K562 (cell line): ENCODE data around the gene ZNF593OS. TPM values are rescaled to one million over a fixed set of nuclear protein-coding genes. Genes with fewer than 3 reads are reported as not detected.

ENCODE experiments used
- ATAC-seq: fragments of 200-7000 bp; cut with Tn5 transposase; 3 replicates; pipeline ENCODE4 v1.9.1; 2020; ENCODE audit warnings: moderate library complexity
- BruUV-seq: library from RNA; stranded (reverse); fragments of 400-500 nt; replicated peaks from 2 replicates; lab custom pipeline; 2021; lab: Mats Ljungman, UMichigan
- CTCF ChIA-PET: fragments of 300-600 bp; formaldehyde crosslinking; extraction: SDS; loops from one replicate; lab custom pipeline; 2021; ENCODE audit warnings: low intra/inter-chr PET ratio; lab: Yijun Ruan, JAX
- POLR2A ChIA-PET: fragments of 300-600, 350-650 bp; sonication (Branson Sonifier 250); formaldehyde crosslinking; extraction: SDS; loops from one replicate; lab custom pipeline; 2021; ENCODE audit warnings: antibody characterized with exemption, inconsistent platforms; lab: Yijun Ruan, JAX
- DNase-seq, 4 experiments: peaks; one replicate each; pipeline versions ENCODE4 v3.0.0 to v3.0.0-alpha.2; 2011 to 2018; ENCODE audit warnings: low spot score in 3 of 4, mixed read lengths in 3 of 4; ENCODE audit errors: extremely low read depth in 1 of 4
- FAIRE-seq: peaks from 2 replicates; lab custom pipeline; 2011; peaks lifted over from hg19 to GRCh38; lab: Jason Lieb, UNC
- H2AFZ ChIP-seq: 2 replicates; pipeline ENCODE4 v1.6.0; 2011; ENCODE audit warnings: low read depth, low read length, control low read depth, inconsistent platforms
- H3K27ac ChIP-seq: fragments of 200-600 bp; 3 replicates; pipeline ENCODE4 v1.8.0; 2011; ENCODE audit warnings: low read depth, mild to moderate bottlenecking, control low read depth, inconsistent platforms, low read length, moderate library complexity, mixed read lengths; ENCODE audit errors: extremely low read depth
- H3K27me3 ChIP-seq, 2 experiments: fragments of 300-600 bp in 1 of 2; 2 replicates in 1 of 2; 3 replicates in 1 of 2; pipeline versions ENCODE4 v1.6.0 to v1.8.0; 2011; ENCODE audit warnings: inconsistent platforms in 2 of 2, low read length in 2 of 2, mild to moderate bottlenecking in 1 of 2, mixed read lengths in 1 of 2, moderate library complexity in 1 of 2; ENCODE audit not compliant: control insufficient read depth in 2 of 2, insufficient read depth in 2 of 2
- H3K36me3 ChIP-seq: fragments of 300-600 bp; 3 replicates; pipeline ENCODE4 v1.8.0; 2011; ENCODE audit warnings: mild to moderate bottlenecking, low read length, inconsistent platforms; ENCODE audit not compliant: control insufficient read depth, insufficient read depth
- H3K4me1 ChIP-seq, 2 experiments: fragments of 200-600 bp in 1 of 2; replicated peaks in 1 of 2; 2 replicates in 1 of 2; 3 replicates in 1 of 2; pipeline versions ENCODE4 v1.5.1 to v1.8.0; 2011; ENCODE audit warnings: inconsistent platforms in 2 of 2, low read length in 2 of 2, mild to moderate bottlenecking in 1 of 2, mixed read lengths in 1 of 2, moderate library complexity in 1 of 2; ENCODE audit not compliant: control insufficient read depth in 2 of 2, insufficient read depth in 2 of 2
- H3K4me2 ChIP-seq: 2 replicates; pipeline ENCODE4 v1.6.1; 2011; ENCODE audit warnings: low read length, control low read depth, inconsistent platforms, mixed read lengths; ENCODE audit not compliant: insufficient read depth
- H3K4me3 ChIP-seq: fragments of 200-600 bp; sonication (generic), shearing (Covaris generic); 2 replicates; pipeline ENCODE4 v1.5.1; 2016; ENCODE audit warnings: control low read depth, inconsistent platforms
- H3K79me2 ChIP-seq: fragments of 200-600 bp; 3 replicates; pipeline ENCODE4 v1.8.0; 2011; ENCODE audit warnings: low read length, inconsistent platforms; ENCODE audit not compliant: control insufficient read depth, insufficient read depth
- H3K9ac ChIP-seq, 2 experiments: 2 replicates each; pipeline versions ENCODE4 v1.6.0 to v1.6.1; 2011; ENCODE audit warnings: low read depth in 2 of 2, low read length in 2 of 2, control low read depth in 1 of 2, inconsistent platforms in 1 of 2, mild to moderate bottlenecking in 1 of 2, mixed read lengths in 1 of 2; ENCODE audit not compliant: insufficient read depth in 1 of 2
- H3K9me1 ChIP-seq: one replicate; pipeline ENCODE4 v1.6.0; 2011; ENCODE audit warnings: inconsistent platforms, mild to moderate bottlenecking, low read length, moderate library complexity; ENCODE audit not compliant: control insufficient read depth, insufficient read depth
- H3K9me3 ChIP-seq: replicated peaks from 2 replicates; pipeline ENCODE4 v1.5.1; 2011; ENCODE audit warnings: low read depth, low read length, inconsistent platforms; ENCODE audit not compliant: control insufficient read depth, insufficient read depth
- H4K20me1 ChIP-seq: replicated peaks from 2 replicates; pipeline ENCODE4 v1.6.1; 2011; ENCODE audit warnings: low read length, inconsistent platforms, mixed read lengths; ENCODE audit not compliant: control insufficient read depth, insufficient read depth
- BRCA1 ChIP-seq, 2 experiments: fragments of 450-650 bp in 1 of 2; sonication (generic) in 1 of 2; formaldehyde crosslinking in 1 of 2; IDR thresholded peaks; 2 replicates each; pipeline versions ENCODE4 v1.5.0 to v1.6.1; 2017 to 2020; ENCODE audit warnings: mild to moderate bottlenecking in 1 of 2, missing genetic modification reagents in 1 of 2
- CGGBP1 ChIP-seq: fragments of 250-450 bp; sonication (Bioruptor Pico); IDR thresholded peaks from 2 replicates; pipeline ENCODE4 v1.9.0; 2021; ENCODE audit warnings: mild to moderate bottlenecking
- CREM ChIP-seq: IDR thresholded peaks from 2 replicates; pipeline ENCODE4 v1.6.1; 2014; ENCODE audit warnings: antibody characterized with exemption, low read depth
- EP400 ChIP-seq: fragments of 450-650 bp; IDR thresholded peaks from 2 replicates; pipeline ENCODE4 v1.6.1; 2017; ENCODE audit warnings: antibody characterized with exemption, mild to moderate bottlenecking, moderate library complexity
- ETV5 ChIP-seq: sonication (generic); formaldehyde crosslinking; IDR thresholded peaks from 2 replicates; pipeline ENCODE4 v1.4.0; 2020; ENCODE audit warnings: low read depth, mild to moderate bottlenecking, missing genetic modification reagents
- HMG20B ChIP-seq: fragments of 250-450 bp; sonication (Bioruptor Pico); IDR thresholded peaks from 2 replicates; pipeline ENCODE4 v1.5.0; 2021; ENCODE audit warnings: mild to moderate bottlenecking
- SIX5 ChIP-seq, 2 experiments: IDR thresholded peaks; 2 replicates each; pipeline ENCODE4 v1.6.1; 2011; ENCODE audit warnings: low read length in 2 of 2, borderline replicate concordance in 1 of 2, low read depth in 1 of 2, mild to moderate bottlenecking in 1 of 2, moderate library complexity in 1 of 2; ENCODE audit not compliant: insufficient read depth in 1 of 2
- SMAD2 ChIP-seq: fragments of 150-350 bp; IDR thresholded peaks from 2 replicates; pipeline ENCODE4 v1.6.1; 2014; ENCODE audit warnings: low read depth, mild to moderate bottlenecking, low read length
- SREBF2 ChIP-seq: sonication (generic); formaldehyde crosslinking; IDR thresholded peaks from 2 replicates; pipeline ENCODE4 v1.4.0; 2020; ENCODE audit warnings: mild to moderate bottlenecking, missing genetic modification reagents
- TFAP4 ChIP-seq: sonication (generic); formaldehyde crosslinking; IDR thresholded peaks from 2 replicates; pipeline ENCODE4 v1.8.0; 2022; ENCODE audit warnings: missing genetic modification reagents, mild to moderate bottlenecking, moderate library complexity, borderline replicate concordance
- WHSC1 ChIP-seq: IDR thresholded peaks from one replicate; pipeline ENCODE4 v1.6.1; 2012; ENCODE audit warnings: low read length, control low read depth, inconsistent platforms
- ZBTB7A ChIP-seq: IDR thresholded peaks from 2 replicates; pipeline ENCODE4 v1.6.1; 2011; ENCODE audit warnings: low read depth, mild to moderate bottlenecking, low read length, moderate library complexity, borderline replicate concordance; ENCODE audit not compliant: control insufficient read depth
- ZEB2 ChIP-seq: fragments of 450-650 bp; IDR thresholded peaks from 2 replicates; pipeline ENCODE4 v1.6.1; 2016
- ZNF592 ChIP-seq: fragments of 450-650 bp; IDR thresholded peaks from 2 replicates; pipeline ENCODE4 v1.6.1; 2017; ENCODE audit warnings: antibody characterized with exemption, mild to moderate bottlenecking
- WGBS: fragments of 100-300 bp; shearing (Covaris generic); methylation state at CpG from one replicate; pipeline ENCODE4 v1.1.6; 2016; ENCODE audit warnings: low coverage, mixed read lengths; ENCODE audit not compliant: insufficient coverage; ENCODE audit errors: missing lambda C conversion rate; 5-methylcytosine and 5-hydroxymethylcytosine counted together
- in situ Hi-C: fragments of 300-500 bp; cut with MboI; formaldehyde crosslinking; loops from 4 replicates; pipeline ENCODE4 v1.15.0; 2018; ENCODE audit warnings: inconsistent platforms, mixed read lengths
- intact Hi-C: fragments of 100-400 bp; cut with micrococcal nuclease; formaldehyde crosslinking; loops from 2 replicates; pipeline ENCODE4 v1.14.2; 2022
- polyA plus RNA-seq, 8 experiments: library from polyadenylated mRNA; depleted of rRNA in 4 of 8; stranded (reverse) in 5 of 8; unstranded in 3 of 8; fragments of >200 nt; fragmentation: Nextera tagmentation in 2 of 8; fragmentation: Illumina TruSeq in 1 of 8; extraction: Ambion mirVana in 2 of 8; extraction: Trizol in 1 of 8; gene quantifications; 2 replicates each; pipeline versions ENCODE4 v1.2.1 to v1.2.3, GENCODE V29; 2011 to 2014; ENCODE audit warnings: inconsistent platforms in 1 of 8, missing spikeins in 1 of 8
- total RNA-seq, 7 experiments: library from RNA; depleted of rRNA in 6 of 7; stranded (reverse); fragments of >200 nt in 6 of 7; fragmentation: Illumina TruSeq in 2 of 7; extraction: Trizol in 2 of 7; gene quantifications; 2 replicates each; pipeline versions ENCODE4 v1.2.1 to v1.2.3, GENCODE V29; 2011 to 2021; ENCODE audit warnings: low replicate concordance in 1 of 7

The ZNF593OS gene
- total and polyA plus RNA-seq, 9 of the 15 experiments (the other 6 are each of a cell fraction or from before 2014, with no cell fraction given), result 0.24 to 0.27 TPM; not detected in 7

- BruUV-seq, result no TSS peak
- no peak overlapping the region for H3K4me3 ChIP-seq
- H3K36me3 ChIP-seq, result no peaks in the 10 kb centered on the region
- H4K20me1 ChIP-seq, result no peaks in the 10 kb centered on the region
- H3K4me1 ChIP-seq, result peaks cover 16 to 19% of the 10 kb centered on the region in 2 experiments; a peak in 4 of 5 replicates
- no peaks in the 10 kb centered on the region for H3K9me3 ChIP-seq
- POLR2A ChIA-PET, result interaction anchor here (0.6 to 9.1 kb wide), 15 partner anchors 11 to 326 kb away, joined by 3 to 237 read pairs (median 5); partner anchors contain the start of gene FAM110D
- FAIRE-seq (peak; percentile 96), ATAC-seq (peak; percentile 93), DNase-seq (peak; percentile 82 to 95 (median 85))
- 22% methylated on average over 19 of the region's 19 CpGs for WGBS
- H3K9me1 ChIP-seq, result no peaks in the 10 kb centered on the region
- peak overlapping the region; percentile 43; the same call in 1 of the 2 replicates for H3K4me2 ChIP-seq
- H3K79me2 ChIP-seq, result no peaks in the 10 kb centered on the region
- no peaks in the 10 kb centered on the region for H3K27me3 ChIP-seq
- peak overlapping the region; percentile 6 to 72; a peak in 1 of 4 replicates for H3K9ac ChIP-seq
- in situ Hi-C loops (loop anchor here (5.0 kb wide), 3 partner anchors 38 to 248 kb away; no protein-coding TSS in a partner anchor), intact Hi-C loops (loop anchor here (1.0 to 5.0 kb wide), 3 partner anchors 40 to 248 kb away; no protein-coding TSS in a partner anchor)
- H2AFZ ChIP-seq, result peak overlapping the region; percentile 84
- H3K27ac ChIP-seq, result no peak overlapping the region
- CTCF ChIA-PET, result interaction anchor here (0.6 to 5.1 kb wide), 8 partner anchors 10 to 250 kb away, joined by 3 to 114 read pairs (median 4); no protein-coding TSS in a partner anchor
- TF ChIP-seq WHSC1, result no peak
- TF ChIP-seq EP400, result peak; percentile 57
- TF ChIP-seq TFAP4 (CRISPR knock-in tag), result peak; percentile 67; the same call in 1 of the 2 replicates
- TF ChIP-seq BRCA1 (IDR thresholded peaks at IDR 0.05), result no peak
- no peak; the same call in 1 of the 2 replicates for TF ChIP-seq BRCA1 (CRISPR knock-in tag; IDR thresholded peaks at IDR 0.05)
- TF ChIP-seq CGGBP1, result no peak
- TF ChIP-seq SIX5 (IDR thresholded peaks at IDR 0.05; ENCODE audit: borderline replicate concordance in 1 of 2, insufficient read depth in 1 of 2, low read depth in 1 of 2, low read length in 2 of 2), result no peak
- peak; percentile 52; the same call in 1 of the 2 replicates for TF ChIP-seq ETV5 (CRISPR knock-in tag)
- peak; percentile 81 for TF ChIP-seq ZNF592
- TF ChIP-seq SMAD2, result no peak
- peak; percentile 35; the same call in 1 of the 2 replicates for TF ChIP-seq CREM
- peak; percentile 35; the same call in 1 of the 2 replicates for TF ChIP-seq ZBTB7A
- no peak for TF ChIP-seq HMG20B (CRISPR knock-in tag)
- TF ChIP-seq SREBF2 (CRISPR knock-in tag), result 0 out of 2 replicates have a peak, but pooled peaks have one; percentile 90
- peak; percentile 86 for TF ChIP-seq ZEB2
Measured at GRCh38 chr1:26145041-26145959, 26.3 kb downstream of the ZNF593OS start.
